ENCODE data around the gene CYP3A7. TPM values are rescaled to one million over a fixed set of nuclear protein-coding genes. Genes with fewer than 3 reads are reported as not detected.

CYP3A7 gene
- total and polyA plus RNA-seq, 9 of the 15 experiments (the other 6 are each of a cell fraction or from before 2014, with no cell fraction given): 0.20 TPM; not detected in 8

GRCh38 chr7:99762680-99763327 lies 27.8 kb upstream of the CYP3A7 start (continued):
- TF ChIP-seq REST (IDR thresholded peaks at IDR 0.05; ENCODE audit: borderline replicate concordance) (peak; percentile 30; the same call in 1 of the 2 replicates), REST (CRISPR knock-in tag; IDR thresholded peaks at IDR 0.05; ENCODE audit: low read depth) (no peak), HNRNPK (IDR thresholded peaks at IDR 0.05; ENCODE audit: low read depth, low read length, poor library complexity, severe bottlenecking) (no peak), ATF1 (CRISPR knock-in tag; IDR thresholded peaks at IDR 0.05) (no peak), ATF1 (tag; IDR thresholded peaks at IDR 0.05) (0 out of 2 replicates have a peak, but pooled peaks have one; percentile 18), NBN (IDR thresholded peaks at IDR 0.05; ENCODE audit: low read depth) (0 out of 2 replicates have a peak, but pooled peaks have one; percentile 51), FOSL1 (tag; conservative IDR thresholded peaks at IDR 0.05) (peak; percentile 69), SMARCE1 (IDR thresholded peaks at IDR 0.05) (peak; percentile 71; the same call in 1 of the 2 replicates), NFE2 (IDR thresholded peaks at IDR 0.05; ENCODE audit: low read depth) (peak; percentile 67), SOX6 (IDR thresholded peaks at IDR 0.05) (peak; percentile 50; the same call in 1 of the 2 replicates), CBFA2T3 (IDR thresholded peaks at IDR 0.05) (peak; percentile 65), LEF1 (IDR thresholded peaks at IDR 0.05) (peak; percentile 42; the same call in 1 of the 2 replicates), TCF3 (CRISPR knock-in tag; IDR thresholded peaks at IDR 0.05) (peak; percentile 49), SMARCC2 (IDR thresholded peaks at IDR 0.05; ENCODE audit: low read depth) (peak; percentile 56; the same call in 1 of the 2 replicates), ZZZ3 (IDR thresholded peaks at IDR 0.05) (no peak), C11orf30 (IDR thresholded peaks at IDR 0.05; ENCODE audit: low read depth) (peak; percentile 83)
